ENCODE results near the gene PC. TPM values are rescaled to one million over a fixed set of nuclear protein-coding genes. Genes with fewer than 3 reads are reported as not detected.

The PC gene
- total RNA-seq, 2 experiments from 2014 or later, result 8.8 to 10.1 TPM

DNA sequence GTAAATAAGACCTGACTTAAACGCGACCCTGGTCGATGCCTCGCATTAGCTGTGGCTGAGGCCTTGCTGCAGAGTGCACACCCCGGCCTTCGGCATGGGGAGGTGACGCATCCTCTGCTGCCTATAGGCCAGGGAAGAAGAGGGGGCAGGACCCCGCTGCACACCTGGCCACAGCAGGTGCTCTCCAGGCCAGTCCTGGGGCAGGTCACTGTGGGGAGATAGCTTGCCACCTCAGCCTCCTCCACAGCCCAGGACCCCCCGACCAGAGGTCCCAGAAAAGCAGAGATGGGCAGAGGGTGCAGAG is 88.7 kb downstream of the PC start:
- Mint-ChIP-seq H3K9me3 (no peaks in the 10 kb centered on the region), H3K27ac (no peak overlapping the region), H3K4me3 (no peak overlapping the region), H3K36me3 (ENCODE audit: low read depth) (no peaks in the 10 kb centered on the region), H3K4me1 (peaks cover 12% of the 10 kb centered on the region), H3K27me3 (peaks cover 3% of the 10 kb centered on the region)
- CTCF ChIA-PET, result no interaction called here
- POLR2A ChIA-PET, result no interaction called here
- DNase-seq, result no peak

DNA sequence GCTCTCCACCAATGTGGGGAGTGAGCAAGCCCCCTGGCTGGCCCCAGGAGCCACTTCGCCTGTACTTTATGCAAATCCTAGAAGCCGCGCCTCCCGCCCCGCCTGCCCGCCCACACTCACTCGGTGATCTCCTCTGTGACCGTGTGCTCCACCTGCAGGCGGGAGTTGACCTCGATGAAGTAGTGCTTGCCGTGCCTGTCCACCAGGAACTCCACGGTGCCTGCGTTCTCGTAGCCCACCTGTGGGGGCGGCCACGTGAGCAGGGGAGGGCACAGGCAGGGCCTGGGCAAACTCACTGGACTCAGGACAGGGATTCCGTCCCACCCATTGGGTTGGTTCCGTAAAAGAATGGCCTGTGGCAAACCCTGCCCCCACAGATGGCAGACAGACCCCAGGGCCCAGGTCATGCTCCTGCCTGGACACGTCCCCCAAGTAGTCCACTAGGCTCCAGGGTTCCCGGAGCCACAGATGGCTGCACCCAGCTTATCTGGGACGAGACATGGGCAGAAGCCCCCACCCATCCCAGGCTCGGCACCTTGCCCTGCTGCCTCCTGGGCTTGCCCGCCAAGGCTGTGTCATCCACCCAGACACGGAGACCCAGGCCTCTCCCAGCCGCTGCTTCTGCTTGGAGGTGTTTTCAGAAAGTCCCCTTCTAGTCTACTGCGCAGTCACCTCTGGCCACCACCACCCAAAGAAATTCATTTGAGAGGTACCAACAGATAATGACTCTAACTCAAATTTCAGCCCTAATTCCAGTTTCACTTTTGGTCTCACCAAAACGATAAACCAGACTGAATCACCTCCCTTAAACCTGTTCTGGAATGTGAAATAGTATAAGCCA is 89.2 kb downstream of the PC start:
- H3K27me3 Mint-ChIP-seq, result no peaks in the 10 kb centered on the region
- H3K4me1 Mint-ChIP-seq, result peaks cover 12% of the 10 kb centered on the region
- POLR2A ChIA-PET, result no interaction called here
- H3K4me3 Mint-ChIP-seq, result no peak overlapping the region
- DNase-seq, result peak; percentile 87
- no peaks in the 10 kb centered on the region for H3K36me3 Mint-ChIP-seq (ENCODE audit: low read depth)
- H3K27ac Mint-ChIP-seq, result peak overlapping the region; percentile 28
- H3K9me3 Mint-ChIP-seq, result no peaks in the 10 kb centered on the region
- CTCF ChIA-PET, result no interaction called here

DNA sequence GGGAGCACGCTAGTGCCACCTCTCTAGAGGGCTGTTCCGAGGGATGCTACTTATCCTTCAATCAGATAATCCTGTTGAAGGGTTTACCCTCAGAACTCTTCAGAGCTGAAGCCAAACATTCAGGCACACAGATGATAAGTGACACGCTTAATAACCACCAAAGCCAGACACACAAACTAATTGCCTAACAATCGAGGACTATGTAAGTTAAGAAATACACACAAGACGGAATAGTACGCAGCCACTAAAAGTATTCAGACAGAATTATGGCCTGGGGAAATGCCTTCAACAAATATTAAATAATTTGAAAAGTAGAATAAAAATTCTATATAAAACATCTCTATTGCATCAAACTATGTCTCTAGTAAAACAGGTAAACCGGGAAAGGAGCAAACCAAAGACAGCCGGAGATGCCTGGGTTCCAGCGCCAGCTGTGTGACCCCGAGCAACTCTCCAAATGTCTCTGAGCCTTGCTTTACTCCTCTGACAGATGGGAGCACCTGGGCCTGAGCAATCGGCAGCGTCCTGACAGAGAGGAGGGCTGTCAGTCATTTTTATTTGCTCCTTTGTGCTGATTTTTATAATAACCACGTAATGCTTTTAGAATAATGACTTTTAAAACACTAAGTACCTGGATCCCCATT is 90.0 kb downstream of the PC start:
- Mint-ChIP-seq H3K27me3 (no peaks in the 10 kb centered on the region), H3K27ac (no peak overlapping the region), H3K9me3 (no peaks in the 10 kb centered on the region), H3K4me1 (peaks cover 12% of the 10 kb centered on the region), H3K4me3 (no peak overlapping the region), H3K36me3 (ENCODE audit: low read depth) (no peaks in the 10 kb centered on the region)
- CTCF ChIA-PET, result no interaction called here
- DNase-seq, result no peak
- POLR2A ChIA-PET, result no interaction called here

DNA sequence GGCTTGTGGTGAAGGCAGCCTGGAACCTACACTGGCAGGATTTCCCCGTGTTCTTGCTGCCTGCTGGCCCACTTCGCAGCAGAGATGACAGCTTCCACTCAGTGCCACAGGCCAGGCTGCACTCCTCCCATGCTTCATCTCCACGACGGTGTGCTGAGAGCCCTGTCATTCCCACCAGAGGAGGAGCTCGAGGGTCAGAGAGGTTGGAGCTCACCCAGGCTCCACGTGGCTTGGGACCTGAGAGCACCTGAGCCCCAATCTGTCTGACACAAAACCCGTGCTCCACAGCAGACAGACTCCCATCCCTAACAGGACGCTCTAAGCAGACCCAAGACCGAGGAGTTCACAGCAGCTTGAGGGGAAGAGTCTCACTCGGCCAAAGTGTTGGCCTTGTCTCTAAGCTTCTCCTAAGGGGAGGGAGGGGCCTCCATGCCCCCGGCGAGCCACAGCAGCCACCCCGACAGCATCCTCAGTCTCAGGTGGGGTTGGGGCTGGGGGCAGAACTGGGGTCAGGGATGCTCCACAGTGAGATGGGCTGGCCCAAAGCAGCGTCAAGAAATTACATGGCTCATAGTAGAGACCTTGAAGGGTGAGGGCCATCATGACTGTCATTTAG is 90.7 kb downstream of the PC start:
- H3K27me3 Mint-ChIP-seq, result no peaks in the 10 kb centered on the region
- H3K27ac Mint-ChIP-seq, result no peak overlapping the region
- no peak for DNase-seq
- POLR2A ChIA-PET, result no interaction called here
- no peaks in the 10 kb centered on the region for H3K9me3 Mint-ChIP-seq
- CTCF ChIA-PET, result no interaction called here
- no peaks in the 10 kb centered on the region for H3K36me3 Mint-ChIP-seq (ENCODE audit: low read depth)
- H3K4me1 Mint-ChIP-seq, result peaks cover 12% of the 10 kb centered on the region
- no peak overlapping the region for H3K4me3 Mint-ChIP-seq

GRCh38 chr11:66866511-66866986 is 91.6 kb downstream of the PC start:
- peaks cover 12% of the 10 kb centered on the region for H3K4me1 Mint-ChIP-seq
- ChIA-PET CTCF (no interaction called here), POLR2A (no interaction called here)
- H3K36me3 Mint-ChIP-seq (ENCODE audit: low read depth), result no peaks in the 10 kb centered on the region
- no peaks in the 10 kb centered on the region for H3K27me3 Mint-ChIP-seq
- no peak overlapping the region for H3K27ac Mint-ChIP-seq
- no peak for DNase-seq
- no peaks in the 10 kb centered on the region for H3K9me3 Mint-ChIP-seq
- H3K4me3 Mint-ChIP-seq, result no peak overlapping the region

GRCh38 chr11:66866007-66866406 is 92.2 kb downstream of the PC start:
- Mint-ChIP-seq H3K27me3 (no peaks in the 10 kb centered on the region), H3K4me1 (peaks cover 12% of the 10 kb centered on the region), H3K36me3 (ENCODE audit: low read depth) (no peaks in the 10 kb centered on the region), H3K27ac (no peak overlapping the region), H3K9me3 (no peaks in the 10 kb centered on the region), H3K4me3 (no peak overlapping the region)
- POLR2A ChIA-PET, result no interaction called here
- CTCF ChIA-PET, result no interaction called here
- no peak for DNase-seq

- Mint-ChIP-seq H3K27me3 (no peaks in the 10 kb centered on the region), H3K27ac (no peak overlapping the region), H3K4me1 (peaks cover 12% of the 10 kb centered on the region), H3K9me3 (no peaks in the 10 kb centered on the region), H3K4me3 (no peak overlapping the region), H3K36me3 (ENCODE audit: low read depth) (no peaks in the 10 kb centered on the region)
- ChIA-PET POLR2A (interaction anchor here (0.6 kb wide), 1 partner anchor 531 kb away, joined by 3 read pairs; no protein-coding TSS in a partner anchor), CTCF (interaction anchor here (0.8 kb wide), 1 partner anchor 11 kb away, joined by 3 read pairs; no protein-coding TSS in a partner anchor)
- DNase-seq, result no peak
Observed at GRCh38 chr11:66864924-66865697, 93.1 kb downstream of the PC start.

DNA sequence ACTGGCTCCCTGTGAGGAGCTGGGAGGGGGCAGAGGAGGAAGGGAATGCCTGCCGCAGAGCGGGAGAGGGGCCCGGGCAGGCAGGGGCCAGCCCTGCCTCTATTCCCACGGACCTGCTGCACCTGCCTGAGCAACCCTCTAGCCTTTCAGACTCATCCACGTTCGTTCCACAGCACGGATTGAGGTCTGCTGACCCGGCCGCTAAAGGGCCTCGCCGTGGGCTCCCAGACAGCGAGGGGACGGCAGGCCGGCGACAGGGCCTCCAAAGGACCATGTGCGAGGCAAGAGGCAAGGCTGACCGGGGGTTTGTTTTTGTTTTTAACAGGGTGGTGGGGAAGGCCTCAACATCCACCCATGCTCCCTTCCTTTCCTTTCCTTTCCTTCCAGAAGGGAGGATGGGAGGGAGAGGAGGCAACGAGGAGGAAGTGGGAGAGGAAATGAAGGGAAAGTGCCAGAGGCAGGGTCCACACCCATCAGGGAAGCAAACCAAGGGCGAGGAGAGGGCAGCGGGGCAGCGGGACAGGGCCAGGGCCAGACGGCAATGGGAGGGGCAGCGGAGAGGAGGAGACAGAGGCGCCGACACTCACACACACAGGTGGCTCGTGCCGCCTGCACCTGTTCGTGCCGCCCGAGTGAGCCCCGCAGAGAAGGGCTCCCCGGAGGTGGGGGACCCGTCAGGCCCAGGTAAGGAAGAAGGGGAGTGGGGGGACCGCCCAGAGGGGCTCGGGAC is 93.8 kb downstream of the PC start:
- POLR2A ChIA-PET, result interaction anchor here (0.6 kb wide), 1 partner anchor 532 kb away, joined by 3 read pairs; no protein-coding TSS in a partner anchor
- peaks cover 9% of the 10 kb centered on the region for H3K4me1 Mint-ChIP-seq

GRCh38 chr11:66863428-66864125 is 94.6 kb downstream of the PC start:
- Mint-ChIP-seq H3K9me3 (no peaks in the 10 kb centered on the region), H3K4me1 (peaks cover 1% of the 10 kb centered on the region), H3K27me3 (no peaks in the 10 kb centered on the region), H3K4me3 (no peak overlapping the region), H3K27ac (no peak overlapping the region), H3K36me3 (ENCODE audit: low read depth) (peaks cover 2% of the 10 kb centered on the region)
- CTCF ChIA-PET, result no interaction called here
- POLR2A ChIA-PET, result no interaction called here
- no peak for DNase-seq

More for the DNA sequence above, 93.8 kb downstream of the PC start:
- Mint-ChIP-seq H3K36me3 (ENCODE audit: low read depth) (no peaks in the 10 kb centered on the region), H3K4me3 (no peak overlapping the region), H3K27me3 (no peaks in the 10 kb centered on the region), H3K9me3 (no peaks in the 10 kb centered on the region), H3K27ac (no peak overlapping the region)
- CTCF ChIA-PET, result interaction anchor here (0.8 kb wide), 1 partner anchor 11 kb away, joined by 3 read pairs; no protein-coding TSS in a partner anchor
- no peak for DNase-seq

DNA sequence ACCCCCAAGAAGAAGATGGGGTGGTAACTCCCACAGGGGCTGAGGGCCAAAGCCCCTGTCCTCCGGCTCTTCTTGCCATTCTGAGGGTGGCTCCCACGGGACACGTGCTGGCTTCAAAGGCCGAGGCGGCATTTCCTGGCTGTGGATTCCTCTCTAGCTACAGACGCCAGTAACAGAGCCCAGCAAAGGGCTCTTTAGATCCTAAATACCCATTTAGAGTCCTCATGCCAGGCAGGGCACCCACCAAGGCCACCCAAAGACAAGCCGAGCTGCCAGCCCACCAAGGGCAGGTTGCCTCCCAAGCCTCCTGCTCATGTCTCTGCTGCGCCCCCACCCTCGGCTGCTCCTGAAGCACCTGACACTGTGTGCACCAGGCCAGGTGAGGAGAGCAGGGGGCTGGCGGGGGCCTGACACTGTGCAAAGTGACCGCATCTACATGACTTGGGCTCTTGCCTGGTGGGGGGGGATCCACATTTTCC is 95.6 kb downstream of the PC start:
- Mint-ChIP-seq H3K4me3 (no peak overlapping the region), H3K27ac (no peak overlapping the region), H3K27me3 (no peaks in the 10 kb centered on the region), H3K4me1 (no peaks in the 10 kb centered on the region), H3K36me3 (ENCODE audit: low read depth) (peaks cover 2% of the 10 kb centered on the region), H3K9me3 (no peaks in the 10 kb centered on the region)
- no peak for DNase-seq
- CTCF ChIA-PET, result no interaction called here
- POLR2A ChIA-PET, result no interaction called here

DNA sequence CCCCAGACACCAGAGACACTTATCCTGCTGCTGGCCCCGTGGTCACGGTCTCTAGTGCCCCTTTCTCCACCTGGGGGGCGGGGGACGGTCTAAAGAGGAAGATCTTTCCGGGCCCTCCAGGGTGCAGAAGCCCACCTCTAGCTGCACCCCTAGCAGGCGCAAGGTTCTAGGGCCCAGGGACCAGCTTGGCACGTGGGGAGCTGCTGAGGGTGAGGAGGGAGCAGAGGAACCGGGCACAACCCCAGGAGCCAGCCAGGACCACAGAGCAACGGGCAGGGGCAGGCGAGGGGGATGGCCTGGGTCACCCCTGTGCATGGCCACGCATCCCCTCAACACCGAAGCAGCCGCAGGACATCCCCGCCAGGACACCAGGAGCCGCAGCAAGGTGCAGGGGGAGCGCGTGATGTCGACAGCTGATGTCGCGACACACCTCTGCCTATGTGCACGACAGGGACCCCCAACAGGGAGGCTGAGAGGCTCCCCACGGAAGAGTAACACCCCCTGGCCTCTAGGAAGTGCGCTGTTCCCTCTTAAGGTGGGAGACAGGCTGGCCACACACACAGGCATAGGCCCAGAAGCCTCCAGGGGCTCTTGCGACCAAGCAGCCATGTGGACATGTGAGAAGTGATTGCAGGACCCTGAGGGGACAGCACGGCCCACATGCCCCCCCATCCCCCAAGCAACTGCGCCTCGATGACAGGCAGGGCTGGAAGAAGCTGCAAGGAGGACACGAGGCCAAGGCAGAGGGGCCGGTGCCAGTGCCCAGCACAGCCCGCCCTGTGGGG is 96.2 kb downstream of the PC start:
- Mint-ChIP-seq H3K27me3 (no peaks in the 10 kb centered on the region), H3K4me1 (no peaks in the 10 kb centered on the region), H3K9me3 (no peaks in the 10 kb centered on the region), H3K27ac (no peak overlapping the region), H3K4me3 (no peak overlapping the region), H3K36me3 (ENCODE audit: low read depth) (peaks cover 2% of the 10 kb centered on the region)
- no peak for DNase-seq
- POLR2A ChIA-PET, result no interaction called here
- CTCF ChIA-PET, result no interaction called here
